ENCODE measurements around the gene RNF149. TPM values are rescaled to one million over a fixed set of nuclear protein-coding genes. Genes with fewer than 3 reads are reported as not detected.

RNF149 gene
- total and polyA plus RNA-seq, 9 donors = 20.3 to 62.5 (median 45.3) TPM

DNA sequence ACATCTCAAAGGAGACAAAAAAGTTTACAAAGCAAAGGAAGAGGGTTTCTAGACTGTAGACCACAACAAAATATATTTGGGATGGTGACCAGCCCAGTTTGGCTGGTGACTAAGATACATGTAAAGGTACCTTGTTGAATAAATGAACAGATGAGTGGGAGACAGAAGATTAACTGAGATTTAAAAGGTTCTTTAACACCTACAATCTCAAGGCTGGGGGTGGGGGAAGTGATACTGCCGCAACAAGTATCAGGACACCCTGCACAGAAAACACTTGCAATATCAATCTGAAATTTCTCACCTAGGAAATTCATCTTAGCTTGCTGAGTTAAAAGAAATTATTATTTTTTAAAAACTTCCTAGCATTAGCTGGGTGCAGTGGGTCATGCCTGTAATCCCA lies 8.3 kb downstream of the RNF149 start:
- 94 to 97% (median 96%) methylated on average over 1 of the region's 1 CpG for WGBS, 3 donors
- Histone ChIP-seq H3K4me3 (no peak overlapping the region), H3K27me3 (no peaks in the 10 kb centered on the region), H3K36me3 (no peaks in the 10 kb centered on the region), H3K4me1 (ENCODE audit: insufficient read depth) (peaks cover 12% of the 10 kb centered on the region), H3K9me3 (no peaks in the 10 kb centered on the region), H3K27ac (no peak overlapping the region)
- intact Hi-C loops (cut with DNase I) = no loop called here
- DNase-seq = no peak
- TF ChIP-seq, protein P1, sequence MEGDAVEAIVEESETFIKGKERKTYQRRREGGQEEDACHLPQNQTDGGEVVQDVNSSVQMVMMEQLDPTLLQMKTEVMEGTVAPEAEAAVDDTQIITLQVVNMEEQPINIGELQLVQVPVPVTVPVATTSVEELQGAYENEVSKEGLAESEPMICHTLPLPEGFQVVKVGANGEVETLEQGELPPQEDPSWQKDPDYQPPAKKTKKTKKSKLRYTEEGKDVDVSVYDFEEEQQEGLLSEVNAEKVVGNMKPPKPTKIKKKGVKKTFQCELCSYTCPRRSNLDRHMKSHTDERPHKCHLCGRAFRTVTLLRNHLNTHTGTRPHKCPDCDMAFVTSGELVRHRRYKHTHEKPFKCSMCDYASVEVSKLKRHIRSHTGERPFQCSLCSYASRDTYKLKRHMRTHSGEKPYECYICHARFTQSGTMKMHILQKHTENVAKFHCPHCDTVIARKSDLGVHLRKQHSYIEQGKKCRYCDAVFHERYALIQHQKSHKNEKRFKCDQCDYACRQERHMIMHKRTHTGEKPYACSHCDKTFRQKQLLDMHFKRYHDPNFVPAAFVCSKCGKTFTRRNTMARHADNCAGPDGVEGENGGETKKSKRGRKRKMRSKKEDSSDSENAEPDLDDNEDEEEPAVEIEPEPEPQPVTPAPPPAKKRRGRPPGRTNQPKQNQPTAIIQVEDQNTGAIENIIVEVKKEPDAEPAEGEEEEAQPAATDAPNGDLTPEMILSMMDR (IDR thresholded peaks at IDR 0.05) = no peak
- TF ChIP-seq POLR2A (IDR thresholded peaks at IDR 0.05) (no peak), EP300 (IDR thresholded peaks at IDR 0.05) (no peak)

DNA sequence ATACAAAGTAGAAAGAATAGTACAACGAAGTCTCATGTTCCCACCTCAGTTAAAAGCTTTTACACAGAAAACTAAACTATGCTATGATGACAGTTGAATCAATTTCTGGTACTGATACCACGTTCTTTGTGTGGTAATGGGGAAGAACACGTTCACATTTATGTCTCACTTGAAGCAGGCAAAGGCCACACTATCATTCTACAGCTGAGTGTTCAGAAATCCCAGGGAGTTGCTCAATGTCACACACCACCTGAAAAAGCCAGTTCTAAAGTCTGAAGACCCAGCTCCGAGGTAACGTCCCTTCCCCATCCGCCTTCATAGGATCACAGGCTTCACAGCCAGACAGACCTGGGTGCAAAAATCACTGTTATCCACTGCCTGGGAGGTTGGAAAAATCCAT lies 8.9 kb downstream of the RNF149 start:
- 68 to 75% (median 72%) methylated on average over 6 of the region's 6 CpGs for WGBS, 3 donors
- no peak for TF ChIP-seq POLR2A (IDR thresholded peaks at IDR 0.05)
- no peak for TF ChIP-seq EP300 (IDR thresholded peaks at IDR 0.05)
- TF ChIP-seq, protein P1 (IDR thresholded peaks at IDR 0.05) = no peak
- intact Hi-C loops (cut with DNase I) = no loop called here
- Histone ChIP-seq H3K9me3 (no peaks in the 10 kb centered on the region), H3K36me3 (no peaks in the 10 kb centered on the region), H3K4me3 (no peak overlapping the region), H3K27me3 (no peaks in the 10 kb centered on the region), H3K27ac (no peak overlapping the region), H3K4me1 (ENCODE audit: insufficient read depth) (peaks cover 8% of the 10 kb centered on the region)
- no peak for DNase-seq

DNA sequence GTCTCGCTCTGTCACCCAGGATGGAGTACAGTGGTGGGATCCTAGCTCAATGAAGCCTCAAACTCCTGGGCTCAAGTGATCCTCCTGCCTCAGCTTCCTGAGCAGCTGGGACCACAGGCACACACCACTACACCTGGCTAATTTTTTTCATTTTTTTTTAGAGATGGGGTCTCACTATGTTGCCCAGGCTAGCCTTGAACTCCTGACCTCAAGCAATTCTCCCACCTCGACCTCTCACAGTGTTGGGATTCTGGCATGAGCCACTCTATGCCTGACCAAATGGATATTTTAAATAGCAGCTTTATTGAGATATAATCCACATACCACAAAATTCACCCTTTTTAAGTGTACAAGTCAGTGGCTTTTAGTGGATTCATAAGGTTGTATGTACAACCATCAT lies 11.1 kb downstream of the RNF149 start:
- 64 to 85% (median 79%) methylated on average over 2 of the region's 2 CpGs for WGBS, 3 donors
- Histone ChIP-seq H3K4me1 (ENCODE audit: insufficient read depth) (peaks cover 6% of the 10 kb centered on the region), H3K27ac (no peak overlapping the region), H3K4me3 (no peak overlapping the region), H3K27me3 (no peaks in the 10 kb centered on the region), H3K9me3 (no peaks in the 10 kb centered on the region), H3K36me3 (no peaks in the 10 kb centered on the region)
- TF ChIP-seq POLR2A (IDR thresholded peaks at IDR 0.05) = no peak
- TF ChIP-seq, protein P1 (IDR thresholded peaks at IDR 0.05) = no peak
- TF ChIP-seq EP300 (IDR thresholded peaks at IDR 0.05) = no peak
- intact Hi-C loops (cut with DNase I) = no loop called here
- DNase-seq = no peak

DNA sequence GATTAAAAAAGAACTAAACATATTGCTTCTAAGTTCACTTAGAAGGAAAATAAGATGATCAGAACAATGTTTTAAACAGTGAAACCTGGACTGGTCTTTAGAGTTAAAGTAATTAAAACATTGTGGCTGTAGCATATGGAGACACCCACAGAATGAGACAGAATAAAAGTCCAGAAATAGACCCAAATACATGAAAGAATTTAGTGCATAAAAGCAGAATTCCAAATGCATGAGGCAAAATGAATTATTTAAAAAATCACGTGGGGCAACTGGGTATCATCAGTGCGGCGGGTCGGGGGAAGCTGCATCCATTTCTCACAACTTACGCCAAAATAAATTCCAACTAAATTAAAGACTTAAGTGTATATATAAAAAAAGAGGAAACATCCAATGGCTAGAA lies 12.1 kb downstream of the RNF149 start:
- WGBS, 3 donors = 67 to 78% (median 74%) methylated on average over 5 of the region's 5 CpGs
- no peak for DNase-seq
- no peak overlapping the region for H3K27ac ChIP-seq
- intact Hi-C loops (cut with DNase I) = no loop called here
- H3K36me3 ChIP-seq = no peaks in the 10 kb centered on the region
- TF ChIP-seq, protein P1 (IDR thresholded peaks at IDR 0.05) = no peak
- TF ChIP-seq POLR2A (IDR thresholded peaks at IDR 0.05) (no peak), EP300 (IDR thresholded peaks at IDR 0.05) (no peak)
- no peaks in the 10 kb centered on the region for H3K27me3 ChIP-seq
- no peak overlapping the region for H3K4me3 ChIP-seq
- no peaks in the 10 kb centered on the region for H3K9me3 ChIP-seq
- H3K4me1 ChIP-seq (ENCODE audit: insufficient read depth) = peaks cover 6% of the 10 kb centered on the region

DNA sequence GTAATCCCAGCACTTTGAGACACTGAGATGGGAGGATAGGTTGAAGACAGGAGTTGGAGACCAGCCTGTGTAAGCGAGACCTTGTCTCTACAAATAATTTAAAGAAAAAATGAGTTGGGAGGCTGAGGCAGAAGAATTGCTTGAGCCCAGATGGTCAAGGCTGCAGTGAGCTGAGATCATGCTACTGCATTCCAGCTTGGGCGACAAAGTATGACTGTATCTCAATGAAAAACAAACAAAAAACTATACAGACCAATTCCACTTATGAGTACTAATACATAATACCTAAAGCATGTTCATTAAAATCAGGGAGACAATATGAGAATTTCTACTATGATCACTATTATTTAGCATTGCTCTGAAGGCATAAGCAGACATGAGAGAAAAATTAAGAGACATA lies 12.6 kb downstream of the RNF149 start:
- no peak for DNase-seq
- no peaks in the 10 kb centered on the region for H3K9me3 ChIP-seq
- no peaks in the 10 kb centered on the region for H3K27me3 ChIP-seq
- 45 to 60% (median 49%) methylated on average over 2 of the region's 2 CpGs for WGBS, 3 donors
- intact Hi-C loops (cut with DNase I) = no loop called here
- H3K36me3 ChIP-seq = no peaks in the 10 kb centered on the region
- no peak overlapping the region for H3K27ac ChIP-seq
- H3K4me1 ChIP-seq (ENCODE audit: insufficient read depth) = peaks cover 6% of the 10 kb centered on the region
- H3K4me3 ChIP-seq = no peak overlapping the region
- no peak for TF ChIP-seq EP300 (IDR thresholded peaks at IDR 0.05)
- TF ChIP-seq, protein P1 (IDR thresholded peaks at IDR 0.05) = no peak
- no peak for TF ChIP-seq POLR2A (IDR thresholded peaks at IDR 0.05)

Measured in ovary (tissue), 9 donors.